Naive thymus-derived CD8-positive, alpha-beta T cell (primary cell): ENCODE data around the gene LUC7L3. TPM values are rescaled to one million over a fixed set of nuclear protein-coding genes. Genes with fewer than 3 reads are reported as not detected.
"Not testable (repeated sequence)": the region's sequence is repeated elsewhere in the genome, so short reads cannot be mapped to it uniquely, and the experiment has no call there.

Experiments
- ATAC-seq, 2 donors: fragments of 150-1000 bp; cut with Tn5 transposase in 1 of 2; sonication (Bioruptor Pico), chemical (Tn5 transposase) in 1 of 2; 1 replicate in 1 of 2; 2 replicates in 1 of 2; pipeline ENCODE4 v1.10.0; 2021; ENCODE audit warnings: mild to moderate bottlenecking in 2 of 2, moderate library complexity in 2 of 2
- POLR2A ChIA-PET: fragments of 350-600 bp; sonication (Branson Sonifier 250); formaldehyde crosslinking; loops from one replicate; lab custom pipeline; 2021; ENCODE audit warnings: antibody characterized with exemption; lab: Charles Lee
- DNase-seq, 10 donors: peaks; one replicate each; pipeline versions ENCODE4 v3.0.0 to v3.0.0-alpha.2; 2020 to 2022
- H3K27ac Mint-ChIP-seq, 10 donors: one replicate each; pipeline ENCODE4 v1.8.0; 2020 to 2022; ENCODE audit warnings: mild to moderate bottlenecking in 10 of 10, mixed read lengths in 10 of 10, moderate library complexity in 4 of 10, inconsistent platforms in 1 of 10
- H3K27me3 Mint-ChIP-seq, 5 donors: one replicate each; pipeline ENCODE4 v1.8.0; 2021 to 2022; ENCODE audit warnings: mixed read lengths in 5 of 5
- H3K36me3 Mint-ChIP-seq, 3 donors: one replicate each; pipeline ENCODE4 v1.8.0; 2020 to 2022; ENCODE audit warnings: mixed read lengths in 3 of 3, mild to moderate bottlenecking in 2 of 3, inconsistent platforms in 1 of 3
- H3K4me1 Mint-ChIP-seq, 4 donors: one replicate each; pipeline ENCODE4 v1.8.0; 2021 to 2022; ENCODE audit warnings: mixed read lengths in 4 of 4
- H3K4me3 Mint-ChIP-seq, 10 donors: one replicate each; pipeline ENCODE4 v1.8.0; 2020 to 2022; ENCODE audit warnings: mild to moderate bottlenecking in 10 of 10, mixed read lengths in 10 of 10, moderate library complexity in 6 of 10, inconsistent platforms in 1 of 10
- H3K9me3 Mint-ChIP-seq, 9 donors: one replicate each; pipeline ENCODE4 v1.8.0; 2020 to 2022; ENCODE audit warnings: mixed read lengths in 9 of 9, mild to moderate bottlenecking in 3 of 9, inconsistent platforms in 1 of 9, moderate library complexity in 1 of 9
- polyA plus RNA-seq, 3 donors: library from polyadenylated mRNA; unstranded; fragments of 300-500 nt; fragmentation: Illumina TruSeq; gene quantifications; one replicate each; pipeline ENCODE4 v1.2.3, GENCODE V29; 2021
- total RNA-seq, 8 experiments: library from RNA in 2 of 8; stranded (reverse) in 2 of 8; gene quantifications; one replicate each; pipeline ENCODE4 v1.2.3 and lab custom pipeline; 2021 to 2026

Gene LUC7L3
- total and polyA plus RNA-seq, 5 experiments from 2014 or later: 41.6 to 345 (median 58.4) TPM

- no peak for ATAC-seq
- peaks cover 16 to 60% (median 44%) of the 10 kb centered on the region in 4 donors for H3K4me1 Mint-ChIP-seq
- H3K27me3 Mint-ChIP-seq: no peaks in the 10 kb centered on the region
- H3K4me3 Mint-ChIP-seq: peak overlapping the region; percentile 86 to 99 (median 96)
- no peaks in the 10 kb centered on the region for H3K9me3 Mint-ChIP-seq
- POLR2A ChIA-PET: interaction anchor here (0.6 to 1.0 kb wide), 2 partner anchors 12 to 1044 kb away, joined by 3 to 6 read pairs; no protein-coding TSS in a partner anchor
- DNase-seq: peak in 3 of 10 donors; percentile 19 to 35 (median 24)
- peaks cover 0 to 13% (median 0%) of the 10 kb centered on the region in 3 donors for H3K36me3 Mint-ChIP-seq
- H3K27ac Mint-ChIP-seq: peak overlapping the region in 9 of 10 donors; percentile 90 to 100 (median 99)
These were observed 2.0 kb downstream of the LUC7L3 start for GRCh38 chr17:50721194-50722010.

- DNase-seq: no peak
- POLR2A ChIA-PET: no interaction called here
- Mint-ChIP-seq H3K27ac (peak overlapping the region in 6 of 10 donors; percentile 11 to 74 (median 32)), H3K4me3 (peak overlapping the region; percentile 40 to 99 (median 82)), H3K9me3 (no peaks in the 10 kb centered on the region), H3K36me3 (peaks cover 0 to 21% (median 0%) of the 10 kb centered on the region in 3 donors), H3K27me3 (no peaks in the 10 kb centered on the region), H3K4me1 (peaks cover 26 to 71% (median 57%) of the 10 kb centered on the region in 4 donors)
- ATAC-seq: no peak
These were observed 3.3 kb downstream of the LUC7L3 start for GRCh38 chr17:50722746-50723145.

- POLR2A ChIA-PET: interaction anchor here (0.6 kb wide), 1 partner anchor 14 kb away, joined by 3 read pairs; no protein-coding TSS in a partner anchor
- ATAC-seq, H3K9me3 Mint-ChIP-seq, DNase-seq, H3K27me3 Mint-ChIP-seq: not testable (repeated sequence)
- Mint-ChIP-seq H3K36me3 (peaks cover 0 to 25% (median 0%) of the 10 kb centered on the region in 3 donors), H3K27ac (peak overlapping the region in 3 of 10 donors; percentile 15 to 53 (median 45)), H3K4me1 (peaks cover 29 to 86% (median 66%) of the 10 kb centered on the region in 4 donors), H3K4me3 (peak overlapping the region in 4 of 10 donors; percentile 4 to 39 (median 24))
These were observed 5.2 kb downstream of the LUC7L3 start for GRCh38 chr17:50724622-50725021.

- no peak for ATAC-seq
- peak overlapping the region in 1 of 10 donors; percentile 44 for H3K27ac Mint-ChIP-seq
- H3K9me3 Mint-ChIP-seq: no peaks in the 10 kb centered on the region
- H3K4me1 Mint-ChIP-seq: peaks cover 26 to 90% (median 63%) of the 10 kb centered on the region in 4 donors
- no peak for DNase-seq
- peaks cover 0 to 25% (median 0%) of the 10 kb centered on the region in 3 donors for H3K36me3 Mint-ChIP-seq
- H3K4me3 Mint-ChIP-seq: peak overlapping the region in 8 of 10 donors; percentile 14 to 62 (median 39)
- H3K27me3 Mint-ChIP-seq: no peaks in the 10 kb centered on the region
- POLR2A ChIA-PET: no interaction called here
These were observed 6.6 kb downstream of the LUC7L3 start for GRCh38 chr17:50725769-50726655.

- no peaks in the 10 kb centered on the region for H3K9me3 Mint-ChIP-seq
- DNase-seq: no peak
- H3K36me3 Mint-ChIP-seq: peaks cover 0 to 29% (median 0%) of the 10 kb centered on the region in 3 donors
- peak overlapping the region in 3 of 10 donors; percentile 5 to 64 (median 38) for H3K4me3 Mint-ChIP-seq
- H3K4me1 Mint-ChIP-seq: peaks cover 23 to 88% (median 65%) of the 10 kb centered on the region in 4 donors
- no peak for ATAC-seq
- POLR2A ChIA-PET: interaction anchor here (1.1 kb wide), 1 partner anchor 9 kb away, joined by 5 read pairs; the partner anchor contains the start of gene LUC7L3
- peak overlapping the region in 1 of 10 donors; percentile 66 for H3K27ac Mint-ChIP-seq
- H3K27me3 Mint-ChIP-seq: no peaks in the 10 kb centered on the region
These were observed 8.7 kb downstream of the LUC7L3 start for GRCh38 chr17:50728112-50728429.

- Mint-ChIP-seq H3K27me3 (no peaks in the 10 kb centered on the region), H3K36me3 (peaks cover 0 to 31% (median 0%) of the 10 kb centered on the region in 3 donors), H3K9me3 (no peaks in the 10 kb centered on the region), H3K4me3 (peak overlapping the region in 7 of 10 donors; percentile 16 to 65 (median 31)), H3K27ac (peak overlapping the region in 3 of 10 donors; percentile 1 to 66 (median 29)), H3K4me1 (peaks cover 23 to 80% (median 61%) of the 10 kb centered on the region in 4 donors)
- POLR2A ChIA-PET: interaction anchor here (1.1 to 2.6 kb wide), 4 partner anchors 10 to 22 kb away, joined by 3 to 8 read pairs (median 4); partner anchors contain the start of genes ANKRD40 and LUC7L3
- DNase-seq (no peak), ATAC-seq (no peak)
These were observed 9.7 kb downstream of the LUC7L3 start for GRCh38 chr17:50728881-50729765.

- Mint-ChIP-seq H3K4me3 (peak overlapping the region in 8 of 10 donors; percentile 0 to 30 (median 12)), H3K4me1 (peaks cover 22 to 79% (median 66%) of the 10 kb centered on the region in 4 donors), H3K27ac (peak overlapping the region; percentile 3 to 77 (median 46))
These were observed 12.4 kb downstream of the LUC7L3 start for GRCh38 chr17:50731575-50732460.

GRCh38 chr17:50735287-50735686 is 15.9 kb downstream of the LUC7L3 start:
- DNase-seq (no peak), ATAC-seq (no peak)
- Mint-ChIP-seq H3K9me3 (no peaks in the 10 kb centered on the region), H3K27me3 (no peaks in the 10 kb centered on the region), H3K4me1 (peaks cover 18 to 63% (median 61%) of the 10 kb centered on the region in 4 donors), H3K36me3 (peaks cover 4 to 62% (median 6%) of the 10 kb centered on the region in 3 donors), H3K4me3 (peak overlapping the region in 6 of 10 donors; percentile 5 to 55 (median 18)), H3K27ac (peak overlapping the region in 5 of 10 donors; percentile 27 to 90 (median 46))
- POLR2A ChIA-PET: no interaction called here

More at GRCh38 chr17:50731575-50732460, 12.4 kb downstream of the LUC7L3 start:
- peaks cover 0 to 40% (median 0%) of the 10 kb centered on the region in 3 donors for H3K36me3 Mint-ChIP-seq
- POLR2A ChIA-PET: interaction anchor here (0.7 to 2.6 kb wide), 2 partner anchors 12 to 412 kb away, joined by 3 to 8 read pairs; partner anchors contain the start of gene LUC7L3
- H3K27me3 Mint-ChIP-seq: no peaks in the 10 kb centered on the region
- peak in 1 of 2 donors; percentile 20 for ATAC-seq
- DNase-seq: no peak
- no peaks in the 10 kb centered on the region for H3K9me3 Mint-ChIP-seq

- peaks cover 6 to 77% (median 8%) of the 10 kb centered on the region in 3 donors for H3K36me3 Mint-ChIP-seq
- H3K27ac Mint-ChIP-seq: peak overlapping the region in 7 of 10 donors; percentile 14 to 56 (median 41)
- ATAC-seq (no peak), DNase-seq (no peak)
- H3K4me3 Mint-ChIP-seq: no peak overlapping the region
- H3K9me3 Mint-ChIP-seq: no peaks in the 10 kb centered on the region
- no peaks in the 10 kb centered on the region for H3K27me3 Mint-ChIP-seq
- peaks cover 16 to 49% (median 45%) of the 10 kb centered on the region in 4 donors for H3K4me1 Mint-ChIP-seq
- POLR2A ChIA-PET: no interaction called here
These were observed 17.8 kb downstream of the LUC7L3 start for GRCh38 chr17:50737118-50737698.

GRCh38 chr17:50739098-50739497 is 19.7 kb downstream of the LUC7L3 start:
- Mint-ChIP-seq H3K4me3 (no peak overlapping the region), H3K27ac (peak overlapping the region in 5 of 10 donors; percentile 21 to 82 (median 52)), H3K9me3 (no peaks in the 10 kb centered on the region), H3K4me1 (peaks cover 15 to 43% (median 37%) of the 10 kb centered on the region in 4 donors), H3K36me3 (peaks cover 6 to 83% (median 11%) of the 10 kb centered on the region in 3 donors), H3K27me3 (no peaks in the 10 kb centered on the region)
- POLR2A ChIA-PET: no interaction called here
- ATAC-seq: no peak
- no peak for DNase-seq
